ENCODE data around the gene PC.

The PC gene

DNA sequence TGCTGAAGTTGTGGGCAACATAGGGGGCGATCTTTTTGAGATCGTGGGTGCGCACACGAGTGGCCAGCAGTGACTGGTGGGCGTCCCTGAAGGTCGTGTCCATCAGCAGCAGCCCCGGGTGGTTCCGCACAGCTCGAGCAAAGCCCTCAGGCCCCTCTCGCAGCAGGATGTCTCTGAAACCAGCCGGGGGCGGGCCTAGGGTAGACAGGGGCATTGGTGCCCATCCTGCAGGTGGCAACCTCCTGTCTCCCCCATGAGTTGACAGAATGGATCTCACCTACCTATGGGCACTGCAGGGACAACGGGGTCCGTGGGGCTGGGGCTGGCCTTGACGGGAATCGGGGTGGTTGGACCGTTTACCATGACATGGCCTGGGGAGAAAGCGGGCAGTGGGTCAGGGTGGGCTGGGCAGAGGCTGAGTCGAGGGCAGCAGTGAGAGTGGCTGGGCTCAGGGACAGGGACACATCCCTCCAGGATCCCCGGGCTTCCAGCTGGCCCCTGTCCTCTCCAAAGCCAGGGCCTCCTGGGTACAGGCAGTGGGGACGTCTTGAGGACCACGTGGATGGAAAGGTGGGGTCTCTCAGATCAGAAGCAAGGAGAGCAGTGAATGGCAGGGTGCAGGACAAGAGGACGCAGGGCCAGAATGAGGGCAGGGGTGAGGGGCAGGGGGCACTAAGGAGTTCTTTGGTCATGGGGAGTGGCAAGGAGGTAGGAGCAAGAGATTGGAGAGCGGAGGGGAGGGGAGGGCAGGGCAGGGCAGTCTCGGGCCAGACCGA lies 105.5 kb downstream of the PC start:
- H3K27ac ChIP-seq (ENCODE audit: insufficient read depth, low read length, poor library complexity, severe bottlenecking) = no peak overlapping the region
- no peaks in the 10 kb centered on the region for H3K36me3 ChIP-seq (ENCODE audit: control insufficient read depth, insufficient read depth, low read length)
- no peak overlapping the region for H3K4me3 ChIP-seq (ENCODE audit: insufficient read depth, low read depth, low read length, poor library complexity, severe bottlenecking)
- H3K4me1 ChIP-seq (ENCODE audit: control insufficient read depth, insufficient read depth, low read length, poor library complexity, severe bottlenecking) = peaks cover 12% of the 10 kb centered on the region
- DNase-seq = no peak
- no peaks in the 10 kb centered on the region for H3K27me3 ChIP-seq (replicated peaks; ENCODE audit: control insufficient read depth, insufficient read depth, low read length, poor library complexity, severe bottlenecking)
- H3K9me3 ChIP-seq (ENCODE audit: control insufficient read depth, low read length) = no peaks in the 10 kb centered on the region

DNA sequence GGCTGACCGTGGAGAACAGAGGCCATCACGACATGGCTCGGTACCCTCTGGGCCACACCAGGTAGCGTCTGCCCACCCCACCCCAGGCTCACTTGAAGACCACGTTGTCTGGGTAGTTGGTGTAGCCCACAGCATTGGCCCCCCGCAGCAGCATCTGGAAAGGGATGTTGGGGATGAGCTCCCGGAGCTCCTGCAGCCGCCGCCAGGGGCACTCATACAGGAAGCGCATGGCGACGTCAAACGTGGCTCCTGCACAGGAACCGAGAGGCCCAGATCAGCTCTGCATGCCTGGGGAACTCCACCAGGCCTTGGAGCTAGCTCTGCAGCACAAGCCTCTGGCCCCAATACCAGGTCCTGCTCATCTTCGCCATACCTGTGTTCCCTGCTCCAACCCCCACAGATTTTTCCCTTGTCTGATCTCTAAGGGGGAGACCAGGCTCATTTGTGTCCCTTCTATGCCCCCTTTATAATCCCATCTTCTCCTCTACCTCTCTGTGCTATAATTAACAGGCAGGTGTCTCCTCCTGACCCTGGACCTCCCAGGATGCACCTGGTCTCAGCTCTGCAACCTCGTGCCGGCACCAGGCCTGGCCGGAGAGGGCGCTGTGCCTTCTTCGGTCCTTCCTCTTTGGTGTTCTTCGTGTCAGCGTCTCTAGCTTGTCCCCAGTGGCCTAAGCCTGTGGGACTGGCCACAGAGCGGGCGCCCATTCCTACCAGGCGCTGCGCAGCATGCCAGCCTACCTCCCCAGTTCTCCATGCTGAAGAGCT lies 106.3 kb downstream of the PC start:
- Histone ChIP-seq H3K4me1 (ENCODE audit: control insufficient read depth, insufficient read depth, low read length, poor library complexity, severe bottlenecking) (peaks cover 12% of the 10 kb centered on the region), H3K27me3 (replicated peaks; ENCODE audit: control insufficient read depth, insufficient read depth, low read length, poor library complexity, severe bottlenecking) (no peaks in the 10 kb centered on the region), H3K9me3 (ENCODE audit: control insufficient read depth, low read length) (no peaks in the 10 kb centered on the region), H3K4me3 (ENCODE audit: insufficient read depth, low read depth, low read length, poor library complexity, severe bottlenecking) (no peak overlapping the region), H3K36me3 (ENCODE audit: control insufficient read depth, insufficient read depth, low read length) (peaks cover 1% of the 10 kb centered on the region), H3K27ac (ENCODE audit: insufficient read depth, low read length, poor library complexity, severe bottlenecking) (no peak overlapping the region)
- no peak for DNase-seq

DNA sequence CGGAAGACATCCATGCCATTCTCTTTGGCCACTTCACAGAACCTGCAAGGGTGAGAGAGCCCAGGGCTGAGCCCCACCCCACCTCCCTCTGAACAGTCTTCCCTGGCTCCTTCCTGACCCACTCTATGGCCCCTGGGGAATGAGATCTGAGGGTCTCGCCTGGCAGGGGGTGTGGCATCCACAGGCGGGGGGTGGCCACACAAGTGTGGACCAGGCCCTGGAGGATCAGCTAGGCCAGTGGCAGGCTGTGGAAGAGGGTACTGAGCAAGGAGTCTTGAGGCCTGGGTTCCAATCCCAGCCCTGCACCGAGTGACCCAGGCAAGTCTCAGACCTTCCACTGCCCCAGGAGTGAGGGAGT lies 107.0 kb downstream of the PC start:
- peaks cover 7% of the 10 kb centered on the region for H3K36me3 ChIP-seq (ENCODE audit: control insufficient read depth, insufficient read depth, low read length)
- H3K4me1 ChIP-seq (ENCODE audit: control insufficient read depth, insufficient read depth, low read length, poor library complexity, severe bottlenecking) = peaks cover 12% of the 10 kb centered on the region
- H3K4me3 ChIP-seq (ENCODE audit: insufficient read depth, low read depth, low read length, poor library complexity, severe bottlenecking) = no peak overlapping the region
- no peak for DNase-seq
- no peak overlapping the region for H3K27ac ChIP-seq (ENCODE audit: insufficient read depth, low read length, poor library complexity, severe bottlenecking)
- H3K27me3 ChIP-seq (replicated peaks; ENCODE audit: control insufficient read depth, insufficient read depth, low read length, poor library complexity, severe bottlenecking) = no peaks in the 10 kb centered on the region
- H3K9me3 ChIP-seq (ENCODE audit: control insufficient read depth, low read length) = no peaks in the 10 kb centered on the region

DNA sequence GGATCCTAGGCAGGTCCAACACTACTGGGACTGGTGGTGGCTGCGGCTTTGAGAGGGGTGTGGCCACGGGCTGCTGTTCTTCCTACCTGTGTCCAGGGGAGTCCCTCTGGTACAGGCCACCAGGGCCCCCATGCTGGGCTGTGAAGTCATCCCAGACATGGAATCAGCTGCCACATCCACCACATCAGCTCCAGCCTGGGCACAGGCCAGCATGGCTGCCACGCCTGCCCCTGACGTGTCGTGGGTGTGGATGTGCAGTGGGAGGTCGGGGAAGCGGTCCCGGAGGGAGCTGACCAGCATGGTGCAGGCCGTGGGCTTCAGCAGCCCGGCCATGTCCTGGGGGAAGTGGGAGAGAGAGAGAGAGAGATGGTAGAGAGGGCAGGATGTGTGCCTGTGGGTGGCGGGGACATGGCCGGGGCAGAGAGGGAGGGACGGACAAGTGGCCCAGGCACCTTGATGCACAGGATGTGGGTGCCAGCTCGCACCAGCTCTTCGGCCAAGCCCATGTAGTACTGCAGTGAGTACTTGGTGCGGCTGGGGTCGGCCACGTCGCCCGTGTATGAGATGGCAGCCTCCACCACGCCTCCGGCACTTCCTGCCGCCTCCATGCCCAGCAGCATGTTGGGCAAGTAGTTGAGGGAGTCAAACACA lies 107.5 kb downstream of the PC start:
- Histone ChIP-seq H3K27me3 (replicated peaks; ENCODE audit: control insufficient read depth, insufficient read depth, low read length, poor library complexity, severe bottlenecking) (no peaks in the 10 kb centered on the region), H3K36me3 (ENCODE audit: control insufficient read depth, insufficient read depth, low read length) (peaks cover 12% of the 10 kb centered on the region), H3K4me3 (ENCODE audit: insufficient read depth, low read depth, low read length, poor library complexity, severe bottlenecking) (no peak overlapping the region), H3K27ac (ENCODE audit: insufficient read depth, low read length, poor library complexity, severe bottlenecking) (no peak overlapping the region), H3K9me3 (ENCODE audit: control insufficient read depth, low read length) (no peaks in the 10 kb centered on the region), H3K4me1 (ENCODE audit: control insufficient read depth, insufficient read depth, low read length, poor library complexity, severe bottlenecking) (peaks cover 10% of the 10 kb centered on the region)
- DNase-seq = no peak

GRCh38 chr11:66850235-66850587 lies 108.0 kb downstream of the PC start:
- Histone ChIP-seq H3K4me1 (ENCODE audit: control insufficient read depth, insufficient read depth, low read length, poor library complexity, severe bottlenecking) (peaks cover 6% of the 10 kb centered on the region), H3K36me3 (ENCODE audit: control insufficient read depth, insufficient read depth, low read length) (peaks cover 17% of the 10 kb centered on the region), H3K4me3 (ENCODE audit: insufficient read depth, low read depth, low read length, poor library complexity, severe bottlenecking) (no peak overlapping the region), H3K9me3 (ENCODE audit: control insufficient read depth, low read length) (no peaks in the 10 kb centered on the region), H3K27me3 (replicated peaks; ENCODE audit: control insufficient read depth, insufficient read depth, low read length, poor library complexity, severe bottlenecking) (no peaks in the 10 kb centered on the region), H3K27ac (ENCODE audit: insufficient read depth, low read length, poor library complexity, severe bottlenecking) (no peak overlapping the region)
- no peak for DNase-seq

DNA sequence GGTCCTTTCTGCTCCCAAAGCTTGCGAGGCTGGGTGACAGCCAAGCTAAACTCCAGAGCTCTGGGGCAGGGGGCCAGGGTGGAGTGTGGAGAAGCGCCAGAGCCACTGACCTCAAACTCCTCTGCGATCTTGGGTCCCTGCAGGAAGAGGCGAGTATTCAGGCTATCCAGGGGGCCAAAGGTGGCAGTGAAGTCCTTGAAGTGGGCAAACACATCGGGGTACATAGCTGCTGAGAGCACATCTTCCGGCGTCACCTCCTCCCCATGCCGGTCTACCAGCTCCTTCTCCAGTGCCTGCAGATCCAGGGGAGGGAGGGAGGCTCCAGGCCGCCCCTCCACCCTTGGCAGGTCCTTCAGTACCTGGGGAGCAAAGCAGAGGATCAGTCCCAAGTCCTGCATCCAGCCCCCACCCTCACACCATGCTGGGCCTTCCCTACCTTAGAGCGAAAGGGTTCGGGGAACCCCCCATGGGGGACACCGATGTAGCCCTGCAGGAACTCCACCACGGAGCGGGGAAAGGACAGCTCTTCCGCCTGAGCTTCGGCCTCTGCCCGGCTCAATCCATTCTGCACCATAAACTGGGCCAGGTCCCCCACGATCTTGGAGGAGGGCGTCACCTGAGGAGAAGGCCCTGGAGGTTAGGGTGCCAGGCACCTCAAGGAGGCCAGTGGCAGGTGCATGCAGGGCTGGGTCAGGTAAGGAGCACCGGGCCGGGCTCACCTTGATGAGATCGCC lies 108.5 kb downstream of the PC start:
- H3K9me3 ChIP-seq (ENCODE audit: control insufficient read depth, low read length) = no peaks in the 10 kb centered on the region

GRCh38 chr11:66848671-66849500 lies 109.3 kb downstream of the PC start:
- Histone ChIP-seq H3K27me3 (replicated peaks; ENCODE audit: control insufficient read depth, insufficient read depth, low read length, poor library complexity, severe bottlenecking) (no peaks in the 10 kb centered on the region), H3K27ac (ENCODE audit: insufficient read depth, low read length, poor library complexity, severe bottlenecking) (no peak overlapping the region), H3K4me1 (ENCODE audit: control insufficient read depth, insufficient read depth, low read length, poor library complexity, severe bottlenecking) (peaks cover 13% of the 10 kb centered on the region), H3K4me3 (ENCODE audit: insufficient read depth, low read depth, low read length, poor library complexity, severe bottlenecking) (no peak overlapping the region), H3K9me3 (ENCODE audit: control insufficient read depth, low read length) (no peaks in the 10 kb centered on the region), H3K36me3 (ENCODE audit: control insufficient read depth, insufficient read depth, low read length) (peaks cover 17% of the 10 kb centered on the region)
- no peak for DNase-seq

More for the DNA sequence above, 108.5 kb downstream of the PC start:
- DNase-seq = no peak
- Histone ChIP-seq H3K27me3 (replicated peaks; ENCODE audit: control insufficient read depth, insufficient read depth, low read length, poor library complexity, severe bottlenecking) (no peaks in the 10 kb centered on the region), H3K4me1 (ENCODE audit: control insufficient read depth, insufficient read depth, low read length, poor library complexity, severe bottlenecking) (peaks cover 6% of the 10 kb centered on the region), H3K36me3 (ENCODE audit: control insufficient read depth, insufficient read depth, low read length) (peaks cover 17% of the 10 kb centered on the region), H3K27ac (ENCODE audit: insufficient read depth, low read length, poor library complexity, severe bottlenecking) (no peak overlapping the region), H3K4me3 (ENCODE audit: insufficient read depth, low read depth, low read length, poor library complexity, severe bottlenecking) (no peak overlapping the region)

GRCh38 chr11:66847461-66848232 lies 110.5 kb downstream of the PC start:
- Histone ChIP-seq H3K9me3 (ENCODE audit: control insufficient read depth, low read length) (no peaks in the 10 kb centered on the region), H3K4me3 (ENCODE audit: insufficient read depth, low read depth, low read length, poor library complexity, severe bottlenecking) (no peak overlapping the region), H3K36me3 (ENCODE audit: control insufficient read depth, insufficient read depth, low read length) (peaks cover 17% of the 10 kb centered on the region), H3K27me3 (replicated peaks; ENCODE audit: control insufficient read depth, insufficient read depth, low read length, poor library complexity, severe bottlenecking) (no peaks in the 10 kb centered on the region), H3K4me1 (ENCODE audit: control insufficient read depth, insufficient read depth, low read length, poor library complexity, severe bottlenecking) (peaks cover 17% of the 10 kb centered on the region), H3K27ac (ENCODE audit: insufficient read depth, low read length, poor library complexity, severe bottlenecking) (no peak overlapping the region)
- no peak for DNase-seq

- Histone ChIP-seq H3K27ac (ENCODE audit: insufficient read depth, low read length, poor library complexity, severe bottlenecking) (no peak overlapping the region), H3K4me3 (ENCODE audit: insufficient read depth, low read depth, low read length, poor library complexity, severe bottlenecking) (no peak overlapping the region), H3K27me3 (replicated peaks; ENCODE audit: control insufficient read depth, insufficient read depth, low read length, poor library complexity, severe bottlenecking) (no peaks in the 10 kb centered on the region), H3K36me3 (ENCODE audit: control insufficient read depth, insufficient read depth, low read length) (peaks cover 17% of the 10 kb centered on the region), H3K9me3 (ENCODE audit: control insufficient read depth, low read length) (no peaks in the 10 kb centered on the region), H3K4me1 (ENCODE audit: control insufficient read depth, insufficient read depth, low read length, poor library complexity, severe bottlenecking) (peaks cover 22% of the 10 kb centered on the region)
- no peak for DNase-seq
Observed at GRCh38 chr11:66846671-66847091, 111.5 kb downstream of the PC start.

Data from effector memory CD4-positive, alpha-beta T cell (primary cell).